ENCODE results near the gene C12orf76. TPM values are rescaled to one million over a fixed set of nuclear protein-coding genes. Genes with fewer than 3 reads are reported as not detected.

Gene C12orf76
- total and polyA plus RNA-seq, 9 of the 15 experiments (the other 6 are each of a cell fraction or from before 2014, with no cell fraction given), result 6.3 to 38.6 (median 12.3) TPM

- no peak for FAIRE-seq
- Histone ChIP-seq H3K9ac (ENCODE audit: insufficient read depth in 1 of 2, low read depth in 2 of 2, low read length in 2 of 2) (peak overlapping the region; percentile 98 to 99), H3K4me2 (ENCODE audit: insufficient read depth, low read length) (peak overlapping the region; percentile 85), H3K4me3 (peak overlapping the region; percentile 77), H3K9me1 (ENCODE audit: control insufficient read depth, insufficient read depth, low read length) (no peaks in the 10 kb centered on the region), H3K36me3 (ENCODE audit: control insufficient read depth, insufficient read depth, low read length) (peaks cover 8% of the 10 kb centered on the region), H3K4me1 (replicated peaks in 1 of 2; ENCODE audit: control insufficient read depth in 2 of 2, insufficient read depth in 2 of 2, low read length in 2 of 2) (peaks cover 23% of the 10 kb centered on the region in 2 experiments), H3K9me3 (replicated peaks; ENCODE audit: control insufficient read depth, insufficient read depth, low read depth, low read length) (no peaks in the 10 kb centered on the region), H3K79me2 (ENCODE audit: control insufficient read depth, insufficient read depth, low read length) (peaks cover 28% of the 10 kb centered on the region), H2AFZ (ENCODE audit: low read depth, low read length) (peak overlapping the region; percentile 100), H3K27me3 (ENCODE audit: control insufficient read depth in 2 of 2, insufficient read depth in 2 of 2, low read length in 2 of 2) (no peaks in the 10 kb centered on the region), H4K20me1 (replicated peaks; ENCODE audit: control insufficient read depth, insufficient read depth, low read length) (no peaks in the 10 kb centered on the region), H3K27ac (ENCODE audit: extremely low read depth, low read depth, low read length) (peak overlapping the region; percentile 99)
- CTCF ChIA-PET (ENCODE audit: low intra/inter-chr PET ratio), result interaction anchor here (0.7 kb wide), 1 partner anchor 596 kb away, joined by 3 read pairs; no protein-coding TSS in a partner anchor
- intact Hi-C loops (cut with micrococcal nuclease) (no loop called here), in situ Hi-C loops (cut with MboI) (no loop called here)
- ATAC-seq, result no peak
- peak in 1 of 4 experiments; percentile 38 for DNase-seq (ENCODE audit: extremely low read depth in 1 of 4, low spot score in 3 of 4)
- WGBS (ENCODE audit: insufficient coverage, low coverage, missing lambda C conversion rate), result 2% methylated on average over 17 of the region's 17 CpGs
- TSS peak; percentile 53 for BruUV-seq (replicated peaks)
- POLR2A ChIA-PET, result interaction anchor here (2.0 kb wide), 1 partner anchor 14 kb away, joined by 7 read pairs; no protein-coding TSS in a partner anchor
- TF ChIP-seq CHD7 (IDR thresholded peaks at IDR 0.05; ENCODE audit: low read depth, low read length) (no peak), RBM15 (IDR thresholded peaks at IDR 0.05; ENCODE audit: insufficient read depth, low read length) (no peak), HLTF (IDR thresholded peaks at IDR 0.05) (no peak), ZNF239 (CRISPR knock-in tag; IDR thresholded peaks at IDR 0.05) (no peak), CBFA2T3 (IDR thresholded peaks at IDR 0.05) (0 out of 2 replicates have a peak, but pooled peaks have one; percentile 8), E2F6 (IDR thresholded peaks at IDR 0.05; ENCODE audit: borderline replicate concordance in 1 of 2, extremely low read depth in 1 of 2, insufficient read depth in 1 of 2, insufficient read length in 1 of 2, low read depth in 1 of 2, low read length in 1 of 2, poor library complexity in 1 of 2, severe bottlenecking in 1 of 2) (peak in 1 of 2 experiments; percentile 12), ZNF316 (IDR thresholded peaks at IDR 0.05) (0 out of 2 replicates have a peak, but pooled peaks have one; percentile 7), FOXK1 (CRISPR knock-in tag; IDR thresholded peaks at IDR 0.05; ENCODE audit: borderline replicate concordance) (peak; percentile 80; the same call in 1 of the 2 replicates), SIN3A (IDR thresholded peaks at IDR 0.05; ENCODE audit: borderline replicate concordance in 2 of 2, control insufficient read depth in 1 of 2, low read depth in 2 of 2, low read length in 2 of 2) (0 out of 4 replicates have a peak, but pooled peaks of 1 of the 2 experiments have one; percentile 26)
These were observed 48.3 kb downstream of the C12orf76 start for GRCh38 chr12:109999983-110000505.

All from K562 (cell line).